B cell (primary cell): ENCODE measurements around the gene SH3RF3.

Experiments
- EZH2 ChIP-seq: IDR thresholded peaks from 2 replicates; pipeline ENCODE4 v1.6.1; 2012; ENCODE audit warnings: borderline replicate concordance, low read depth, mild to moderate bottlenecking, moderate library complexity, low read length; ENCODE audit not compliant: insufficient read depth, poor library complexity, severe bottlenecking
- TF ChIP-seq, protein P1 (sequence below): fragments of 200-600 bp; IDR thresholded peaks from one replicate; pipeline ENCODE4 v1.8.0; 2022; ENCODE audit warnings: antibody characterized with exemption, mild to moderate bottlenecking

DNA sequence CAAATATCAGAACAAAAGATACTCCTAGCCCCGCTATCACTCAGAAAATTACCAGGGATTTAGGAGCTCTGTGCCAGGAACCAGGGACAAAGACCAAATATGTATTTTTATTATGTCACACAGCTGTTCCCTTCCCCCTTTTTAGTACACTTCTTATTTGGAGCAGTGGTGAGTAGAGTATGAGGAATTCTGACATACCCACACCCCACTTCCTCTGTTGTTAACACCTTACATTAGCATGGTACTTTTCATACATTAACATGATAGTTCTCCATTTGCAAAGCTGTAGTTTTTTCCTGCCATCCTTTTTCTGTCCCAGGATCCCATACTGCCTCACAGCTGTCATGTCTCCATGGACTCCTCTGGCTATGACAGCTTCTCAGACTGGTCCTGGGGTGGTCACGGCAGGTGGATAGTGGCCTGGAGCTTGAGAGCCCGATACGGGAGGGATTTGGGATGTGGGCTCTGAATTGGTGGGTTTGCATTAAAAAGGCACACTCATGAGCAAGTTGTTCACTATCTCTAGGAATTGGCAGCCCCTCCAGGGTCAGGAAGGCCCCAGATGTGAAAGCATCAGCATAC lies 100.2 kb downstream of the SH3RF3 start:
- TF ChIP-seq EZH2, result no peak
- TF ChIP-seq, protein P1, sequence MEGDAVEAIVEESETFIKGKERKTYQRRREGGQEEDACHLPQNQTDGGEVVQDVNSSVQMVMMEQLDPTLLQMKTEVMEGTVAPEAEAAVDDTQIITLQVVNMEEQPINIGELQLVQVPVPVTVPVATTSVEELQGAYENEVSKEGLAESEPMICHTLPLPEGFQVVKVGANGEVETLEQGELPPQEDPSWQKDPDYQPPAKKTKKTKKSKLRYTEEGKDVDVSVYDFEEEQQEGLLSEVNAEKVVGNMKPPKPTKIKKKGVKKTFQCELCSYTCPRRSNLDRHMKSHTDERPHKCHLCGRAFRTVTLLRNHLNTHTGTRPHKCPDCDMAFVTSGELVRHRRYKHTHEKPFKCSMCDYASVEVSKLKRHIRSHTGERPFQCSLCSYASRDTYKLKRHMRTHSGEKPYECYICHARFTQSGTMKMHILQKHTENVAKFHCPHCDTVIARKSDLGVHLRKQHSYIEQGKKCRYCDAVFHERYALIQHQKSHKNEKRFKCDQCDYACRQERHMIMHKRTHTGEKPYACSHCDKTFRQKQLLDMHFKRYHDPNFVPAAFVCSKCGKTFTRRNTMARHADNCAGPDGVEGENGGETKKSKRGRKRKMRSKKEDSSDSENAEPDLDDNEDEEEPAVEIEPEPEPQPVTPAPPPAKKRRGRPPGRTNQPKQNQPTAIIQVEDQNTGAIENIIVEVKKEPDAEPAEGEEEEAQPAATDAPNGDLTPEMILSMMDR, result no peak
